ENCODE measurements around the gene BAIAP3. TPM values are rescaled to one million over a fixed set of nuclear protein-coding genes. Genes with fewer than 3 reads are reported as not detected.

Gene BAIAP3, protein sequence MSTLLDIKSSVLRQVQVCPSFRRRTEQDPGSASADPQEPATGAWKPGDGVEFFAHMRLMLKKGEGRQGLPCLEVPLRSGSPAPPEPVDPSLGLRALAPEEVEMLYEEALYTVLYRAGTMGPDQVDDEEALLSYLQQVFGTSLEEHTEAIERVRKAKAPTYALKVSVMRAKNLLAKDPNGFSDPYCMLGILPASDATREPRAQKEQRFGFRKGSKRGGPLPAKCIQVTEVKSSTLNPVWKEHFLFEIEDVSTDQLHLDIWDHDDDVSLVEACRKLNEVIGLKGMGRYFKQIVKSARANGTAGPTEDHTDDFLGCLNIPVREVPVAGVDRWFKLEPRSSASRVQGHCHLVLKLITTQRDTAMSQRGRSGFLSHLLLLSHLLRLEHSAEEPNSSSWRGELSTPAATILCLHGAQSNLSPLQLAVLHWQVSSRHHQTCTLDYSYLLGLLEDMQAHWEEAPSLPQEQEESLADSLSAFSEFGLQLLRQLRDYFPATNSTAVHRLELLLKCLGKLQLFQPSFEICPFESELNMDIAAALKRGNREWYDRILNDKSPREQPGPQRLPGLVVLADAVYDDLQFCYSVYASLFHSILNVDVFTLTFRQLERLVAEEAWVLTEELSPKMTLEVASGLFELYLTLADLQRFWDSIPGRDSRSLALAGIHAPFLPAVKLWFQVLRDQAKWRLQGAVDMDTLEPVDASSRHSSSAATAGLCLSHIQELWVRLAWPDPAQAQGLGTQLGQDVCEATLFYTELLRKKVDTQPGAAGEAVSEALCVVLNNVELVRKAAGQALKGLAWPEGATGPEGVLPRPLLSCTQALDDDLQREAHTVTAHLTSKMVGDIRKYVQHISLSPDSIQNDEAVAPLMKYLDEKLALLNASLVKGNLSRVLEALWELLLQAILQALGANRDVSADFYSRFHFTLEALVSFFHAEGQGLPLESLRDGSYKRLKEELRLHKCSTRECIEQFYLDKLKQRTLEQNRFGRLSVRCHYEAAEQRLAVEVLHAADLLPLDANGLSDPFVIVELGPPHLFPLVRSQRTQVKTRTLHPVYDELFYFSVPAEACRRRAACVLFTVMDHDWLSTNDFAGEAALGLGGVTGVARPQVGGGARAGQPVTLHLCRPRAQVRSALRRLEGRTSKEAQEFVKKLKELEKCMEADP
- 2.9 and 6.3 TPM in 2 replicates for total RNA-seq (2014; rRNA removed; shearing (Covaris generic))
- 2.4 and 3.2 TPM in 2 replicates for total RNA-seq (2022)
- percentile 14 among the genes with signal in this experiment for Bru-seq, nascent RNA
- BruChase-seq, experiment 1, labeled RNA remaining after a 6-hour chase = percentile 21 among the genes with signal in this experiment
- percentile 15 among the genes with signal in this experiment for BruChase-seq, experiment 2, labeled RNA remaining after a 2-hour chase
- long read RNA-seq = 0 reads

DNA sequence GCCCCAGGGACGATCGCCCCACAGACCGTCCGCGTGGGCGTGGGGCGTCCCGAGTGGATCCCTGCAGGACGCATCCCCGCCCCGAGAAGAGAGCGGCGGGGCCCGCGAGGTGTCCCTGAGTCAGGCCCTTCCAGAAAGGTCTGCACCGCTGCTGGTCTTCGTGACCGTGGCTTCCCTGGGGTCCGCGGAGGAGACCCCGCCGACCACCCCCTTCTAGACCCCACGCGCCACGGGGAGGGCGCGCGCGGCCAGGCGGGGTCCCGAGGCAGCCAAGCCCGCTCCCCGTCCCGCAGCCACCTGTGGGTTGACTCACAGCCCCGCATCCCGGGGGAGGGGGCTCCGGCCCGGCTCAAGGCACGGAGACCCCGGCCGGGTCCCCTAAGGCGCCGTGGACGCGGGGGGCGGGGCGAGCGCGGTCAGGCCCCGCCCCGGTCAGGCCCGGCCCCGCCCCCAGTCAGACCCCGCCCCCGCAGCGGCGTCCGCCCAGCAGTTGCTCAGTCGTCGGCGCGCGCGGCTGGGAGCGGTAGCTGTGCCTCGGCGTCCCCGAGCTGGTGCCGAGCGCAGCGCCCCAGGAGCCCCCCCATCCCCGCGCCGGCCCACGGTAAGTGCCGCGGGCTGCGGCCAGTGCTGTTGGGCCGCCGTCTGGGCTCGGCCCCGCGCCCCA, at the start of gene BAIAP3:
BAIAP3 (plus strand) TSS at position 497 of the 664 bp plus-strand sequence. CDS start 4,905 bp downstream, outside the sequence.
- TF ChIP-seq, protein P1, sequence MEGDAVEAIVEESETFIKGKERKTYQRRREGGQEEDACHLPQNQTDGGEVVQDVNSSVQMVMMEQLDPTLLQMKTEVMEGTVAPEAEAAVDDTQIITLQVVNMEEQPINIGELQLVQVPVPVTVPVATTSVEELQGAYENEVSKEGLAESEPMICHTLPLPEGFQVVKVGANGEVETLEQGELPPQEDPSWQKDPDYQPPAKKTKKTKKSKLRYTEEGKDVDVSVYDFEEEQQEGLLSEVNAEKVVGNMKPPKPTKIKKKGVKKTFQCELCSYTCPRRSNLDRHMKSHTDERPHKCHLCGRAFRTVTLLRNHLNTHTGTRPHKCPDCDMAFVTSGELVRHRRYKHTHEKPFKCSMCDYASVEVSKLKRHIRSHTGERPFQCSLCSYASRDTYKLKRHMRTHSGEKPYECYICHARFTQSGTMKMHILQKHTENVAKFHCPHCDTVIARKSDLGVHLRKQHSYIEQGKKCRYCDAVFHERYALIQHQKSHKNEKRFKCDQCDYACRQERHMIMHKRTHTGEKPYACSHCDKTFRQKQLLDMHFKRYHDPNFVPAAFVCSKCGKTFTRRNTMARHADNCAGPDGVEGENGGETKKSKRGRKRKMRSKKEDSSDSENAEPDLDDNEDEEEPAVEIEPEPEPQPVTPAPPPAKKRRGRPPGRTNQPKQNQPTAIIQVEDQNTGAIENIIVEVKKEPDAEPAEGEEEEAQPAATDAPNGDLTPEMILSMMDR (conservative IDR thresholded peaks at IDR 0.05; ENCODE audit: low read length) = no peak
- TF ChIP-seq EZH2phosphoT487 (IDR thresholded peaks at IDR 0.05; ENCODE audit: borderline replicate concordance, low read depth, low read length) = no peak
- Histone ChIP-seq H3K4me3 (ENCODE audit: low read depth, low read length, poor library complexity, severe bottlenecking) (no peak within 1 kb of the TSS), H4K20me1 (ENCODE audit: insufficient read depth, low read length) (no peaks in the 10 kb centered on the region), H3K36me3 (ENCODE audit: insufficient read depth, low read length) (no peaks in the 10 kb centered on the region), H3K4me1 (ENCODE audit: insufficient read depth, low read length, poor library complexity, severe bottlenecking) (peaks cover 31% of the 10 kb centered on the region), H3K9me2 (ENCODE audit: insufficient read depth, low read length) (no peaks in the 10 kb centered on the region), H2AFZ (ENCODE audit: low read length) (no peak within 1 kb of the TSS; the same call in 1 of the 2 replicates), H3K4me2 (ENCODE audit: low read length) (peak within 1 kb of the TSS; percentile 79; the same call in 1 of the 2 replicates), H3K9me3 (ENCODE audit: low read length) (no peaks in the 10 kb centered on the region), H3K27ac (ENCODE audit: low read depth, low read length, poor library complexity, severe bottlenecking) (peak within 1 kb of the TSS; percentile 71), H3K79me2 (ENCODE audit: insufficient read depth, low read depth, low read length) (no peaks in the 10 kb centered on the region)
- no TSS peak for BruUV-seq (replicated peaks)
- ChIA-PET CTCF (ENCODE audit: unreplicated experiment) (no interaction called here), POLR2A (no interaction called here)
- intact Hi-C loops (cut with micrococcal nuclease; ENCODE audit: unreplicated experiment) = no loop called here
- DNase-seq (ENCODE audit: low spot score) = peak; percentile 49

DNA sequence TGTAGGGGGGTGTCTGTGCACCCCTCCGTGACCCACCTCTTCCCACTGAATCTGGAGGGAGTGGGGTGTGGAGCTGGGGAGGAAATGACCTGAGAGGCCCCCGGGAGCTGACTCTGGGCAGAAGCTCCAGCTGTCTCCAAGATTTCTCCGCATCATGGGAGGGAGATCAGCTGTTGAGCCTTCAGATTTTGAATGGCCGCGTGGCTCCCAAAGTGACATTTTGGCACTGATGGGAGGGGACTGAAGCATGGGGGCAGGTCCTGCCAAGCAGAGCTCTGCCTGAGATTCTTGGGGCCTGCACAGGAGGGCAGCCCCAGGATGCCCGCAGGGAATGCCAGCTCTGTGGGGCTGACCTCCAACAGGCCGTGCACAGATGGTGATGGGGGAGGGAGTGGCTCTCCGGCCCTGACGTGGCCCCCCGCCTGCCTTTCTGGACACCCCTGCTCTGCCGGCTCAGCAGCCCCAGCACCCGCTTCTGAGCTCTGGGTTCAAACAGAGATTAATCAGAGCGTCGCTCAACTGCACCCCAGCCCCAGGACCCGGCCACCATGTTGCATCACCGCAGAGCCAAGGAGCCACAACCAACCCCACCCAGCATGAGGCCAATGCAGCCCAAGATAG, 49.3 kb upstream of the BAIAP3 start:
- no peaks in the 10 kb centered on the region for H3K9me2 ChIP-seq (ENCODE audit: insufficient read depth, low read length)
- H3K9me3 ChIP-seq (ENCODE audit: low read length) = no peaks in the 10 kb centered on the region
- H2AFZ ChIP-seq (ENCODE audit: low read length) = no peak overlapping the region
- BruUV-seq (replicated peaks) = no TSS peak
- no peak overlapping the region for H3K27ac ChIP-seq (ENCODE audit: low read depth, low read length, poor library complexity, severe bottlenecking)
- H3K79me2 ChIP-seq (ENCODE audit: insufficient read depth, low read depth, low read length) = no peaks in the 10 kb centered on the region
- no peaks in the 10 kb centered on the region for H3K36me3 ChIP-seq (ENCODE audit: insufficient read depth, low read length)
- H3K4me1 ChIP-seq (ENCODE audit: insufficient read depth, low read length, poor library complexity, severe bottlenecking) = no peaks in the 10 kb centered on the region
- intact Hi-C loops (cut with micrococcal nuclease; ENCODE audit: unreplicated experiment) = no loop called here
- ChIA-PET CTCF (ENCODE audit: unreplicated experiment) (no interaction called here), POLR2A (no interaction called here)
- DNase-seq (ENCODE audit: low spot score) = no peak
- H3K4me2 ChIP-seq (ENCODE audit: low read length) = no peak overlapping the region
- H4K20me1 ChIP-seq (ENCODE audit: insufficient read depth, low read length) = no peaks in the 10 kb centered on the region
- TF ChIP-seq, protein P1 (conservative IDR thresholded peaks at IDR 0.05; ENCODE audit: low read length) = no peak
- TF ChIP-seq EZH2phosphoT487 (IDR thresholded peaks at IDR 0.05; ENCODE audit: borderline replicate concordance, low read depth, low read length) = no peak
- H3K4me3 ChIP-seq (ENCODE audit: low read depth, low read length, poor library complexity, severe bottlenecking) = no peak overlapping the region

Data from OCI-LY7 (cell line).